B cell (primary cell): ENCODE results near the gene POU2F3.

ENCODE experiments used
- EZH2 ChIP-seq: IDR thresholded peaks from 2 replicates; pipeline ENCODE4 v1.6.1; 2012; ENCODE audit warnings: borderline replicate concordance, low read depth, mild to moderate bottlenecking, moderate library complexity, low read length; ENCODE audit not compliant: insufficient read depth, poor library complexity, severe bottlenecking
- TF ChIP-seq, protein P1 (sequence below): fragments of 200-600 bp; IDR thresholded peaks from one replicate; pipeline ENCODE4 v1.8.0; 2022; ENCODE audit warnings: antibody characterized with exemption, mild to moderate bottlenecking

- TF ChIP-seq, protein P1, sequence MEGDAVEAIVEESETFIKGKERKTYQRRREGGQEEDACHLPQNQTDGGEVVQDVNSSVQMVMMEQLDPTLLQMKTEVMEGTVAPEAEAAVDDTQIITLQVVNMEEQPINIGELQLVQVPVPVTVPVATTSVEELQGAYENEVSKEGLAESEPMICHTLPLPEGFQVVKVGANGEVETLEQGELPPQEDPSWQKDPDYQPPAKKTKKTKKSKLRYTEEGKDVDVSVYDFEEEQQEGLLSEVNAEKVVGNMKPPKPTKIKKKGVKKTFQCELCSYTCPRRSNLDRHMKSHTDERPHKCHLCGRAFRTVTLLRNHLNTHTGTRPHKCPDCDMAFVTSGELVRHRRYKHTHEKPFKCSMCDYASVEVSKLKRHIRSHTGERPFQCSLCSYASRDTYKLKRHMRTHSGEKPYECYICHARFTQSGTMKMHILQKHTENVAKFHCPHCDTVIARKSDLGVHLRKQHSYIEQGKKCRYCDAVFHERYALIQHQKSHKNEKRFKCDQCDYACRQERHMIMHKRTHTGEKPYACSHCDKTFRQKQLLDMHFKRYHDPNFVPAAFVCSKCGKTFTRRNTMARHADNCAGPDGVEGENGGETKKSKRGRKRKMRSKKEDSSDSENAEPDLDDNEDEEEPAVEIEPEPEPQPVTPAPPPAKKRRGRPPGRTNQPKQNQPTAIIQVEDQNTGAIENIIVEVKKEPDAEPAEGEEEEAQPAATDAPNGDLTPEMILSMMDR = no peak
- TF ChIP-seq EZH2 = no peak
Observed at GRCh38 chr11:120305286-120305685, 65.3 kb downstream of the POU2F3 start.
